ENCODE results near the gene DUOX2. TPM values are rescaled to one million over a fixed set of nuclear protein-coding genes. Genes with fewer than 3 reads are reported as not detected.

Gene DUOX2
- total RNA-seq, 1 experiment from 2014 or later = 0.08 TPM

- TF ChIP-seq CTCF (IDR thresholded peaks at IDR 0.05) (no peak), TCF7L2 (IDR thresholded peaks at IDR 0.05; ENCODE audit: low read depth, low read length) (no peak), POLR2AphosphoS5 (IDR thresholded peaks at IDR 0.05; ENCODE audit: low read depth, low read length) (no peak), REST (IDR thresholded peaks at IDR 0.05; ENCODE audit: insufficient read depth in 1 of 2, low read depth in 2 of 2, low read length in 1 of 2) (no peak), SIN3A (IDR thresholded peaks at IDR 0.05; ENCODE audit: borderline replicate concordance, insufficient read depth, low read depth, low read length) (no peak)
- intact Hi-C loops (cut with micrococcal nuclease; ENCODE audit: unreplicated experiment) (no loop called here), in situ Hi-C loops (cut with HindIII; ENCODE audit: low pct_unique_long_range_greater_than_20kb, low sequenced_read_pairs) (no loop called here)
- Histone ChIP-seq H3K27ac (ENCODE audit: low read length) (no peak overlapping the region), H3K4me3 (ENCODE audit: low read depth in 2 of 2, low read length in 2 of 2) (no peak overlapping the region), H3K4me1 (ENCODE audit: control insufficient read depth, insufficient read depth, low read length) (no peaks in the 10 kb centered on the region), H3K27me3 (ENCODE audit: control insufficient read depth, insufficient read depth, low read length) (peaks cover 16% of the 10 kb centered on the region), H3K9me3 (ENCODE audit: control insufficient read depth, insufficient read depth, low read depth, low read length) (no peaks in the 10 kb centered on the region), H3K36me3 (ENCODE audit: control insufficient read depth, insufficient read depth, low read length) (no peaks in the 10 kb centered on the region)
- ChIA-PET CTCF (interaction anchor here (0.6 to 1.4 kb wide), 2 partner anchors 29 to 1112 kb away, joined by 3 to 6 read pairs; no protein-coding TSS in a partner anchor), POLR2A (no interaction called here)
- BruUV-seq (replicated peaks) = no TSS peak
- DNase-seq (ENCODE audit: low read depth, low spot score) (no peak), ATAC-seq (no peak)
Observed at GRCh38 chr15:45088801-45089711, 24.9 kb downstream of the DUOX2 start.

DNA sequence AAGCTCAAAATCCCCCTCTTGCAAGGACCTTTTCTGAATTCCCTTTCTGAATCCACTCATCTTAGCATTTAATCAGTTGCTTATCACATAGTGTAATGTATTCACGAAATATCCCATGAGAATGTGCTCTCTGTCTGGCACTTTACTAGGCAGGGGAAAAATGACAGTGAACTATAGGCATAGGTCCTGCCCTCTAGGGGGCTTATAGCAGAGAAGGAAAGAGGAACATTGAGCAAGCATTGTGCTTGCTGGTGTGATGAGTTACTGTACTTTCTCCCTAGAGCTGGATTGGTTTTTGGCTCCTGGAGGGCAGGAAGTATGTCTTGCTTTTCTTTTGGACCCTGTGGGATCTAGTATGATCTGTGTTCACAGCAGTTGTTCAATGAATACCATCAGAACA lies 26.5 kb downstream of the DUOX2 start:
- peaks cover 18% of the 10 kb centered on the region for H3K27me3 ChIP-seq (ENCODE audit: control insufficient read depth, insufficient read depth, low read length)
- CTCF ChIA-PET = no interaction called here
- peak; percentile 53; the same call in 1 of the 2 replicates for ATAC-seq
- POLR2A ChIA-PET = no interaction called here
- no peaks in the 10 kb centered on the region for H3K36me3 ChIP-seq (ENCODE audit: control insufficient read depth, insufficient read depth, low read length)
- DNase-seq (ENCODE audit: low read depth, low spot score) = no peak
- H3K4me1 ChIP-seq (ENCODE audit: control insufficient read depth, insufficient read depth, low read length) = no peaks in the 10 kb centered on the region
- TF ChIP-seq TCF7L2 (IDR thresholded peaks at IDR 0.05; ENCODE audit: low read depth, low read length) = no peak
- no peak; the same call in 1 of the 2 replicates for TF ChIP-seq CTCF (IDR thresholded peaks at IDR 0.05)
- TF ChIP-seq POLR2AphosphoS5 (IDR thresholded peaks at IDR 0.05; ENCODE audit: low read depth, low read length) = no peak
- TF ChIP-seq SIN3A (IDR thresholded peaks at IDR 0.05; ENCODE audit: borderline replicate concordance, insufficient read depth, low read depth, low read length) = no peak
- no peak for TF ChIP-seq REST (IDR thresholded peaks at IDR 0.05; ENCODE audit: insufficient read depth in 1 of 2, low read depth in 2 of 2, low read length in 1 of 2)
- in situ Hi-C loops (cut with HindIII; ENCODE audit: low pct_unique_long_range_greater_than_20kb, low sequenced_read_pairs) = no loop called here
- H3K27ac ChIP-seq (ENCODE audit: low read length) = no peak overlapping the region
- H3K4me3 ChIP-seq (ENCODE audit: low read depth in 2 of 2, low read length in 2 of 2) = no peak overlapping the region
- intact Hi-C loops (cut with micrococcal nuclease; ENCODE audit: unreplicated experiment) = no loop called here
- BruUV-seq (replicated peaks) = no TSS peak
- no peaks in the 10 kb centered on the region for H3K9me3 ChIP-seq (ENCODE audit: control insufficient read depth, insufficient read depth, low read depth, low read length)

All from Panc1 (cell line).